Stimulated activated naive CD8-positive, alpha-beta T cell treated with anti-CD3 and anti-CD28 coated beads, Interleukin-15, amount 100 ng/mL, for 72 hours (primary cell): ENCODE results near the gene RYR1.

ENCODE experiments used
- ATAC-seq: fragments of 150-1000 bp; cut with Tn5 transposase; 2 replicates; pipeline ENCODE4 v1.10.0; 2021; ENCODE audit warnings: mild to moderate bottlenecking, moderate library complexity
- DNase-seq, 2 donors: peaks; one replicate each; pipeline ENCODE4 v3.0.0; 2021 to 2022
- H3K27ac Mint-ChIP-seq, 2 donors: one replicate each; pipeline ENCODE4 v1.8.0; 2022; ENCODE audit warnings: mild to moderate bottlenecking in 2 of 2, mixed read lengths in 2 of 2, moderate library complexity in 2 of 2
- H3K27me3 Mint-ChIP-seq: one replicate; pipeline ENCODE4 v1.8.0; 2022; ENCODE audit warnings: mixed read lengths
- H3K4me1 Mint-ChIP-seq: one replicate; pipeline ENCODE4 v1.8.0; 2022; ENCODE audit warnings: mild to moderate bottlenecking, mixed read lengths
- H3K4me3 Mint-ChIP-seq, 2 donors: one replicate each; pipeline ENCODE4 v1.8.0; 2022; ENCODE audit warnings: mild to moderate bottlenecking in 2 of 2, mixed read lengths in 2 of 2, moderate library complexity in 1 of 2
- H3K9me3 Mint-ChIP-seq, 2 donors: one replicate each; pipeline ENCODE4 v1.8.0; 2022; ENCODE audit warnings: mixed read lengths in 2 of 2

The RYR1 gene

GRCh38 chr19:38433268-38433733, at the start of gene RYR1:
Gene RYR1 (plus strand): TSS chr19:38433691. CDS start chr19:38433830, 139 bp downstream.
- H3K4me1 Mint-ChIP-seq = peaks cover 30% of the 10 kb centered on the region
- ATAC-seq = peak; percentile 81
- peak within 1 kb of the TSS; percentile 68 to 76 for H3K4me3 Mint-ChIP-seq
- H3K9me3 Mint-ChIP-seq = no peaks in the 10 kb centered on the region
- H3K27ac Mint-ChIP-seq = peak within 1 kb of the TSS in 1 of 2 donors; percentile 48
- H3K27me3 Mint-ChIP-seq = peaks cover 58% of the 10 kb centered on the region
- DNase-seq = peak in 1 of 2 donors; percentile 37

GRCh38 chr19:38383743-38384142, 49.7 kb upstream of the RYR1 start:
- Mint-ChIP-seq H3K4me1 (peaks cover 43% of the 10 kb centered on the region), H3K27ac (no peak overlapping the region), H3K9me3 (no peaks in the 10 kb centered on the region), H3K4me3 (no peak overlapping the region), H3K27me3 (peaks cover 23% of the 10 kb centered on the region)
- ATAC-seq (no peak), DNase-seq (no peak)

GRCh38 chr19:38384209-38385027, 49.1 kb upstream of the RYR1 start:
- Mint-ChIP-seq H3K4me3 (no peak overlapping the region), H3K27ac (peak overlapping the region in 1 of 2 donors; percentile 54), H3K9me3 (no peaks in the 10 kb centered on the region), H3K4me1 (peaks cover 40% of the 10 kb centered on the region), H3K27me3 (peaks cover 27% of the 10 kb centered on the region)
- DNase-seq (no peak), ATAC-seq (no peak)

GRCh38 chr19:38385057-38385803, 48.3 kb upstream of the RYR1 start:
- Mint-ChIP-seq H3K27me3 (peaks cover 35% of the 10 kb centered on the region), H3K27ac (no peak overlapping the region), H3K4me1 (peaks cover 37% of the 10 kb centered on the region), H3K4me3 (no peak overlapping the region), H3K9me3 (no peaks in the 10 kb centered on the region)
- DNase-seq (no peak), ATAC-seq (no peak)

- DNase-seq (no peak), ATAC-seq (no peak)
- Mint-ChIP-seq H3K4me3 (peak overlapping the region in 1 of 2 donors; percentile 80), H3K27ac (no peak overlapping the region), H3K4me1 (peaks cover 37% of the 10 kb centered on the region), H3K27me3 (peaks cover 41% of the 10 kb centered on the region), H3K9me3 (no peaks in the 10 kb centered on the region)
Measured at GRCh38 chr19:38385804-38386257, 47.7 kb upstream of the RYR1 start.

- H3K4me1 Mint-ChIP-seq = peaks cover 37% of the 10 kb centered on the region
- peaks cover 47% of the 10 kb centered on the region for H3K27me3 Mint-ChIP-seq
- DNase-seq = no peak
- no peak overlapping the region for H3K27ac Mint-ChIP-seq
- H3K4me3 Mint-ChIP-seq = peak overlapping the region in 1 of 2 donors; percentile 80
- ATAC-seq = no peak
- no peaks in the 10 kb centered on the region for H3K9me3 Mint-ChIP-seq
Measured at GRCh38 chr19:38386300-38386970, 47.1 kb upstream of the RYR1 start.

GRCh38 chr19:38386971-38387549, 46.4 kb upstream of the RYR1 start:
- peak overlapping the region in 1 of 2 donors; percentile 8 for H3K27ac Mint-ChIP-seq
- ATAC-seq (no peak), DNase-seq (no peak)
- peaks cover 37% of the 10 kb centered on the region for H3K4me1 Mint-ChIP-seq
- H3K9me3 Mint-ChIP-seq = no peaks in the 10 kb centered on the region
- H3K4me3 Mint-ChIP-seq = peak overlapping the region; percentile 85 to 88
- H3K27me3 Mint-ChIP-seq = peaks cover 53% of the 10 kb centered on the region

- Mint-ChIP-seq H3K9me3 (no peaks in the 10 kb centered on the region), H3K27ac (peak within 1 kb of the TSS; percentile 37 to 75)
Measured at GRCh38 chr19:38387550-38388348, 45.7 kb upstream of the RYR1 start, which contains the start of gene GGN. Gene GGN (minus strand): TSS chr19:38388034. CDS start chr19:38387261, 773 bp downstream.

GRCh38 chr19:38388349-38389100, 45.0 kb upstream of the RYR1 start, which contains the start of gene SPRED3:
Gene SPRED3 (plus strand): TSS chr19:38388697. CDS start chr19:38390303, 1,606 bp downstream.
- peaks cover 60% of the 10 kb centered on the region for H3K27me3 Mint-ChIP-seq
- H3K4me1 Mint-ChIP-seq = peaks cover 43% of the 10 kb centered on the region
- peak within 1 kb of the TSS; percentile 37 to 75 for H3K27ac Mint-ChIP-seq
- peak within 1 kb of the TSS; percentile 85 to 88 for H3K4me3 Mint-ChIP-seq
- H3K9me3 Mint-ChIP-seq = no peaks in the 10 kb centered on the region
- ATAC-seq (peak; percentile 2), DNase-seq (no peak)

More at GRCh38 chr19:38387550-38388348, 45.7 kb upstream of the RYR1 start, which contains the start of gene GGN:
- Mint-ChIP-seq H3K4me3 (peak within 1 kb of the TSS; percentile 85 to 88), H3K27me3 (peaks cover 57% of the 10 kb centered on the region), H3K4me1 (peaks cover 40% of the 10 kb centered on the region)
- DNase-seq = peak; percentile 84
- peak; percentile 76 for ATAC-seq

- H3K9me3 Mint-ChIP-seq = no peaks in the 10 kb centered on the region
- H3K27ac Mint-ChIP-seq = no peak overlapping the region
- peaks cover 49% of the 10 kb centered on the region for H3K4me1 Mint-ChIP-seq
- DNase-seq = no peak
- ATAC-seq = no peak
- H3K4me3 Mint-ChIP-seq = peak overlapping the region; percentile 61 to 66
- H3K27me3 Mint-ChIP-seq = peaks cover 68% of the 10 kb centered on the region
Measured at GRCh38 chr19:38389101-38389925, 44.2 kb upstream of the RYR1 start.

- ATAC-seq (no peak), DNase-seq (no peak)
- Mint-ChIP-seq H3K9me3 (no peaks in the 10 kb centered on the region), H3K4me3 (no peak overlapping the region), H3K27me3 (peaks cover 61% of the 10 kb centered on the region), H3K27ac (no peak overlapping the region), H3K4me1 (peaks cover 49% of the 10 kb centered on the region)
Measured at GRCh38 chr19:38389957-38390924, 43.2 kb upstream of the RYR1 start.

- DNase-seq = no peak
- H3K27me3 Mint-ChIP-seq = peaks cover 60% of the 10 kb centered on the region
- peaks cover 43% of the 10 kb centered on the region for H3K4me1 Mint-ChIP-seq
- H3K4me3 Mint-ChIP-seq = no peak overlapping the region
- no peak for ATAC-seq
- H3K9me3 Mint-ChIP-seq = no peaks in the 10 kb centered on the region
- H3K27ac Mint-ChIP-seq = no peak overlapping the region
Measured at GRCh38 chr19:38391911-38392464, 41.5 kb upstream of the RYR1 start.
